ENCODE data around the gene CLMN. TPM values are rescaled to one million over a fixed set of nuclear protein-coding genes. Genes with fewer than 3 reads are reported as not detected.

Gene CLMN
- total and polyA plus RNA-seq, 2 donors (not counting 1 experiment from before 2014, with no cell fraction given) = 9.6 to 51.5 TPM

DNA sequence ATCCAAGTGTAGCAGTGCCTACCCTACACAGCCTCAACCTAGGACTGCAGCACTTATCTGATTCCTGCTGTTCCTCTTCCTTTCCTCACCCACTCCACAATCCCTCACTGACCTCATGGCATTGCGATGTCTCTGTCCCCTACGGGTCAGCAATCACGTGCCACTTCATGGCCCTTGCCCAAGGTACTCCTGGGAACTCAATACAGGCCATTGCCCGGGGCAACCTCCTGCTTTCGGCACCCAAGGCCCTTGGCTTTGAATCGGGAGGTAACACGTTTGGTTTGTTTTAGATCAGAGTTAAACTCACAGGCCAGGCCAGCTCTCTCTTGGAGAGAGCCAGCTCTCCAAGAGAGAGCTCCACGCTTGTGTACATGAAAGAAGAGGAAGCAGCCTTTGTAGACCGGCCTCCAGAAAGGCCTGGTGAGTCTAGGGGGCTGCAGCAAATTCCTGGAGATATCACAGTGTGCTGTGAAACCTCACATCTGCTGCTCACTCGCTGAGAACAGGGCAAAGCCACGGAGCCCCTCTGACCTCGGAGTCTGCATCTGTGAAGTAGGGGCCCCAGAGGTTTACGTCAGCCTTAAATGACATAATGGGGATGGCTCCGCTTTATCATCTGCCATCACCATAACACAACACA is 12.2 kb downstream of the CLMN start:
- CTCF ChIA-PET = no interaction called here
- H3K27ac Mint-ChIP-seq = no peak overlapping the region

DNA sequence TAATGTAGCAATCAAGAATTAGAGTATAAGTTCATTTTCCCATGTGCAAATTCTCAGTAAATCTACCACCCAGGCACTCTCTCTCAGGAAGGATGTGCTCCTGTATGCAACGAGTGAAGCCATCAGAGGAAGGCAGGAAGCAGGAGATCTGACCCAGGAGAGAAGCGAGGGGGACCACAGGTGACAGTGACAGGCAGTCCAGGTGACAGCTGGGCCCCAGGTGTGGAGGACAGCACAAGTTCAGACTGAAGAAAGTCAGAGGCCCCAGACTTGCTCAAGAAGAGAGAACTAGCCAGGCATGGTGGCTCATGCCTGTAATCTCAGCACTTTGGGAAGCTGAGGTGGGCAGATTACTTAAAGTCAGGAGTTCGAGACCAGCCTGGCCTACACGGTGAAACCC is 13.8 kb downstream of the CLMN start:
- intact Hi-C loops (cut with micrococcal nuclease) = no loop called here
- CTCF ChIA-PET = interaction anchor here (1.2 kb wide), 1 partner anchor 10 kb away, joined by 4 read pairs; no protein-coding TSS in a partner anchor
- H3K4me1 ChIP-seq (ENCODE audit: control insufficient read depth in 2 of 2, insufficient read depth in 2 of 2, low read length in 2 of 2) = peaks cover 10 to 12% of the 10 kb centered on the region in 2 donors

More for the DNA sequence above, 12.2 kb downstream of the CLMN start:
- Mint-ChIP-seq H3K4me1 (peaks cover 26% of the 10 kb centered on the region), H3K4me3 (no peak overlapping the region), H3K9me3 (ENCODE audit: insufficient read depth) (no peaks in the 10 kb centered on the region), H3K27me3 (peaks cover 3% of the 10 kb centered on the region)
- intact Hi-C loops (cut with micrococcal nuclease) = no loop called here
- Histone ChIP-seq H3K79me2 (ENCODE audit: control insufficient read depth, insufficient read depth, low read length) (peaks cover 36% of the 10 kb centered on the region), H3K9me3 (ENCODE audit: control extremely low read depth in 1 of 3, control insufficient read depth in 2 of 3, insufficient read depth in 1 of 3, low read length in 2 of 3) (no peaks in the 10 kb centered on the region), H3K9ac (ENCODE audit: low read length) (no peak overlapping the region), H3K27me3 (replicated peaks in 1 of 4; ENCODE audit: control extremely low read depth in 1 of 4, control insufficient read depth in 3 of 4, insufficient read depth in 4 of 4, low read length in 3 of 4) (peaks cover 0 to 4% (median 0%) of the 10 kb centered on the region in 4 experiments), H3K4me1 (ENCODE audit: control insufficient read depth in 2 of 2, insufficient read depth in 2 of 2, low read length in 2 of 2) (peaks cover 7 to 9% of the 10 kb centered on the region in 2 donors), H4K20me1 (ENCODE audit: control insufficient read depth, insufficient read depth, low read length, poor library complexity, severe bottlenecking) (peaks cover 15% of the 10 kb centered on the region), H3K27ac (ENCODE audit: low read length in 2 of 2) (no peak overlapping the region), H2AFZ (ENCODE audit: insufficient read depth, low read depth, low read length, poor library complexity, severe bottlenecking) (no peak overlapping the region), H3K4me3 (ENCODE audit: control extremely low read depth in 1 of 5, extremely low read depth in 1 of 5, insufficient read depth in 1 of 5, low read depth in 2 of 5, low read length in 4 of 5) (no peak overlapping the region), H3K4me2 (replicated peaks; ENCODE audit: low read depth, low read length, poor library complexity, severe bottlenecking) (no peak overlapping the region), H3K36me3 (replicated peaks in 1 of 2; ENCODE audit: control extremely low read depth in 1 of 2, control insufficient read depth in 1 of 2, extremely low read depth in 1 of 2, insufficient read depth in 2 of 2, low read length in 1 of 2) (no peaks in the 10 kb centered on the region)
- ATAC-seq (ENCODE audit: low read depth) = no peak
- WGBS (ENCODE audit: insufficient coverage) = 87% methylated on average over 12 of the region's 14 CpGs
- DNase-seq = no peak
- TF ChIP-seq, protein P1, sequence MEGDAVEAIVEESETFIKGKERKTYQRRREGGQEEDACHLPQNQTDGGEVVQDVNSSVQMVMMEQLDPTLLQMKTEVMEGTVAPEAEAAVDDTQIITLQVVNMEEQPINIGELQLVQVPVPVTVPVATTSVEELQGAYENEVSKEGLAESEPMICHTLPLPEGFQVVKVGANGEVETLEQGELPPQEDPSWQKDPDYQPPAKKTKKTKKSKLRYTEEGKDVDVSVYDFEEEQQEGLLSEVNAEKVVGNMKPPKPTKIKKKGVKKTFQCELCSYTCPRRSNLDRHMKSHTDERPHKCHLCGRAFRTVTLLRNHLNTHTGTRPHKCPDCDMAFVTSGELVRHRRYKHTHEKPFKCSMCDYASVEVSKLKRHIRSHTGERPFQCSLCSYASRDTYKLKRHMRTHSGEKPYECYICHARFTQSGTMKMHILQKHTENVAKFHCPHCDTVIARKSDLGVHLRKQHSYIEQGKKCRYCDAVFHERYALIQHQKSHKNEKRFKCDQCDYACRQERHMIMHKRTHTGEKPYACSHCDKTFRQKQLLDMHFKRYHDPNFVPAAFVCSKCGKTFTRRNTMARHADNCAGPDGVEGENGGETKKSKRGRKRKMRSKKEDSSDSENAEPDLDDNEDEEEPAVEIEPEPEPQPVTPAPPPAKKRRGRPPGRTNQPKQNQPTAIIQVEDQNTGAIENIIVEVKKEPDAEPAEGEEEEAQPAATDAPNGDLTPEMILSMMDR (IDR thresholded peaks at IDR 0.05) = no peak
- no peak for TF ChIP-seq EZH2 (IDR thresholded peaks at IDR 0.05; ENCODE audit: borderline replicate concordance, insufficient read depth, low read depth, low read length, poor library complexity, severe bottlenecking)
- POLR2A ChIA-PET = no interaction called here

More for the DNA sequence above, 13.8 kb downstream of the CLMN start:
- 60% methylated on average over 3 of the region's 4 CpGs for WGBS (ENCODE audit: insufficient coverage)
- Histone ChIP-seq H2AFZ (ENCODE audit: insufficient read depth, low read depth, low read length, poor library complexity, severe bottlenecking) (no peak overlapping the region), H3K79me2 (ENCODE audit: control insufficient read depth, insufficient read depth, low read length) (peaks cover 34% of the 10 kb centered on the region), H3K27ac (ENCODE audit: low read length in 2 of 2) (no peak overlapping the region), H3K9ac (ENCODE audit: low read length) (no peak overlapping the region), H4K20me1 (ENCODE audit: control insufficient read depth, insufficient read depth, low read length, poor library complexity, severe bottlenecking) (peaks cover 16% of the 10 kb centered on the region), H3K27me3 (replicated peaks in 1 of 4; ENCODE audit: control extremely low read depth in 1 of 4, control insufficient read depth in 3 of 4, insufficient read depth in 4 of 4, low read length in 3 of 4) (peaks cover 0 to 4% (median 0%) of the 10 kb centered on the region in 4 experiments), H3K9me3 (ENCODE audit: control extremely low read depth in 1 of 3, control insufficient read depth in 2 of 3, insufficient read depth in 1 of 3, low read length in 2 of 3) (no peaks in the 10 kb centered on the region), H3K4me3 (ENCODE audit: control extremely low read depth in 1 of 5, extremely low read depth in 1 of 5, insufficient read depth in 1 of 5, low read depth in 2 of 5, low read length in 4 of 5) (no peak overlapping the region), H3K4me2 (replicated peaks; ENCODE audit: low read depth, low read length, poor library complexity, severe bottlenecking) (no peak overlapping the region), H3K36me3 (replicated peaks in 1 of 2; ENCODE audit: control extremely low read depth in 1 of 2, control insufficient read depth in 1 of 2, extremely low read depth in 1 of 2, insufficient read depth in 2 of 2, low read length in 1 of 2) (no peaks in the 10 kb centered on the region)
- H3K4me1 Mint-ChIP-seq = peaks cover 32% of the 10 kb centered on the region
- ATAC-seq (ENCODE audit: low read depth) = no peak
- H3K9me3 Mint-ChIP-seq (ENCODE audit: insufficient read depth) = no peaks in the 10 kb centered on the region
- no peak for TF ChIP-seq EZH2 (IDR thresholded peaks at IDR 0.05; ENCODE audit: borderline replicate concordance, insufficient read depth, low read depth, low read length, poor library complexity, severe bottlenecking)
- TF ChIP-seq, protein P1 (IDR thresholded peaks at IDR 0.05) = no peak
- peaks cover 3% of the 10 kb centered on the region for H3K27me3 Mint-ChIP-seq
- H3K27ac Mint-ChIP-seq = no peak overlapping the region
- DNase-seq = no peak
- POLR2A ChIA-PET = no interaction called here
- no peak overlapping the region for H3K4me3 Mint-ChIP-seq
